ENCODE results near the gene TMCC1.
A peak's percentile ranks its signal among the peaks of the same experiment; 100 is the strongest.
"Not testable (repeated sequence)": the region's sequence is repeated elsewhere in the genome, so short reads cannot be mapped to it uniquely, and the experiment has no call there.

TMCC1 gene

DNA sequence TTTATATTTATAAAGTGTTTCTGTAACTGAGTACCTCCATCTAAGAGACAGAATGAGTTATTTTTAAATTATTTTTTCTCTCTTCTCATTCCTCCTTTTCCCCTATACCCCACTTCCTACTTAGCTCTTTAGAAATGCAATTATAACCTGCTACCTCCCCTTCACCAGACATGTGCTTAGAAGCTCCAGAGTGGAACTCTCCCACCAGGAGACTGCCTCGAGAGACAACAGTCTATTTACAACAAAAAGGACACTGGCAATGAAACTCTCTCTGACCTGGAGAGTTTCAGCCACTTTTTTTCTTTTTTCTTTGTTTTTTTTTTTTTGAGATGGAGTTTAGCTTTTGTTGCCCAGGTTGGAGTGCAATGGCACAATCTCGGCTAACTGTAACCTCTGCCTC, 177.7 kb downstream of the TMCC1 start:
- DNase-seq, result no peak

DNA sequence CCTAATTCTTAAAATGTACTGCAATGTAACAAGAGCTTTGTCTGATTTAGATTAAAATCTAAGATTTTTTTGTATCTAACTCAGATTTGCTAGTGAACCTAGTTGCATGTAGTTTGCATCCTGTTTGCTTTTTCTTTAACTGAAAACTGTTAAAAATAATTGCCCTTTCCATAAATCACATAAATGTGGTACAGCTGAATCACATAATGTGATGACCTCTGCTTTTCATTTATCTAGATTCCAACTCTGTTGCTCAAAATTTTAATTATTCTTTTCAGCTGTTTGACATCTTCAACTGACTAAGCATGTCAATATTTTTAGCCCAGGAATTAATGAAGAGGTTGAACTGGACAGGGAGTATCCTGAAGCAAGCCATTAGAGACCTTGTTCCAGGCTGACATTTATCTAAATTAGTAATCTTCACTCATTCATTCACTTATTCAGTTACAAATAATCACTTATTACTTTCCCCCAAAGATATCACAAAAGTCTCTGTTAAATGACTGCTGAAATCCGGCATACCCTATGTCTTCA, 185.1 kb downstream of the TMCC1 start:
- no peak for DNase-seq

DNA sequence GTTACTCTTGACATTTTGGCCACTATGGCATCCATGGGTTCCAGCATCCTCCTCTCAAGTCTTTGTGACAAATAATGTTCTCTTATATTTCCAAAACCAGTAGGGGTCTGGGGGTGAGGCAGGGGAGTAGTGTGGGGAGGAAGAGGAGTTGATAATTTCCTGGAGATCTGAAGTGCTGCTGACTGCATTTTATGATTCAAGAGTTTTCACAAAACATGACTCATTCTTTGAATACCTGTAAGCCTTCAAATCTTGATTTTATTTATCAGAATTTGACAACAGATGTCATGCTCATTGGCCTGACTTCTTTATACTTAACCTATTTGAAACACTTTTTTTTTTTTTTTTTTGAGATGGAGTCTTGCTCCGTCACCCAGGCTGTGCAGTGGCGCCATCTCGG, 188.2 kb downstream of the TMCC1 start:
- DNase-seq, result no peak

DNA sequence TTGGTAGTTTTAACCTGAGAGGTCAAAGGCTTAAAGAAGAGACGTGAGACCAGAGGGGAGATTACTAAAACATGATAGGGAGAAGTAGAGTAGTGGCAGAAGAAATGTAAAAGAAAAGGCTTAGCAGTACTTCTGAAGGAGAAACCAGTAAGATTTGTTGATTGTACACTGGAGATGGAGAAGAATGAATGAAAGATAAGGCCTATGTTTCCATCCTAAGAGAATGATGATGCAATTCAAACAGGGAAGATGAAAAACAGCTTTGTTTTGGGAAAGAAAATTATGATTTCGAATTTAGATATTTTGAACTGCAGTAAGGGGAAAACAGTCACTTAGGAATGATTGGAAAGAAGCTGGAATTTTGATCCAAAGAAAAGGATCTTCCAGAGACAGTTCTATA, 189.6 kb downstream of the TMCC1 start:
- no peak for DNase-seq

DNA sequence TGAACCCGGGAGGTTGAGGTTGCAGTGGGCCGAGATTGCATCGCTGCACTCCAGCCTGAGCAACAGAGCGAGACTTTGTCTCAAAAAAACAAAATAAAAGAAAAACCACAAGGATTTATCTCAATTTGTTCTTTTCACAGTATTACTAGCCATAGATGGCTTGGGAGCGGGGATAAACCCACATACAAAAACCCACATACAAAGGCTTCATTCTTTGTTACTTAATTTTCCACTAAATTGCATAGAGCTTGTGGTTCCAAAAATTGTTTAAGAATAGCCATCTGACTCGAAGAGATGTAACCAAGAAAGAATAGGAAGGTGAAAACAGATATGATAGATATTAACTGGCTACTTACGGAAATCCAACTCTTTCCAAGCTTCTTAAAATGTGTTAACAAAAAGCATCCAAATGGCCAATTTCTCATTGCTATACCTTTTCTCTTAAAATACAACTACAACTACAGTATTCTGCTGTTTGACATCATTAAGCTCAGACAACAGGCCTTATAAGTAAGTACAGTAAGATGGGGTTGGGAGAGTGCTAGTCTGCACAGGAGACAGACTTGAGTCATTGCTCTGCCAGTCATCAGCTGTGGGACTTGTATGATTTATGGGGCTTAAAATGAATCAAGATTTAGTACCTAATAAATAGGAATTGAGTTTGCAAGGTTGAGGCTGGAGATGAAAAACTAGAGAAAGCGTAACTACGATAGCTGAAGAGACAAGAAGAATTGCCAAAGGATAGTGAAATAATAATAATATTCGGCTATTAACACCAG, 190.4 kb downstream of the TMCC1 start:
- DNase-seq, result no peak

DNA sequence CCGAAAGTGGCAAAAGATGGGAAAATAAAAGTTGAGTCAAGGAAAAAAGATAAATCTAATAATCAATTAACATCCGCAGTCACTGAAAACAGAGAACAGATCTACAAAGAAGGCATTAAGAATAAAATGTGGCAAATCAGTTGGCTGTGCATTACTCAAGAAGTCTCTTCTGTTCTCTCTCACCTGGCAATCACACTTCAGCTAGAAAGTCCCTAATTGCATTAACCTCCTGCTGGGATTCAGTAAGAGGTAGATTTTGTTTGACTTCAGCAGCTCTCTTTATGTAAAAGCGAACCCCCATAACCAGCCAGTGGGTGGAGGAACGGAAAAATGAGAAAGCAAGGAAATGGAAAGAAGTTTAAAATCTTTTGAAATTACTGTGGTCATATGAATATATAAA, 192.3 kb downstream of the TMCC1 start:
- DNase-seq, result no peak

DNA sequence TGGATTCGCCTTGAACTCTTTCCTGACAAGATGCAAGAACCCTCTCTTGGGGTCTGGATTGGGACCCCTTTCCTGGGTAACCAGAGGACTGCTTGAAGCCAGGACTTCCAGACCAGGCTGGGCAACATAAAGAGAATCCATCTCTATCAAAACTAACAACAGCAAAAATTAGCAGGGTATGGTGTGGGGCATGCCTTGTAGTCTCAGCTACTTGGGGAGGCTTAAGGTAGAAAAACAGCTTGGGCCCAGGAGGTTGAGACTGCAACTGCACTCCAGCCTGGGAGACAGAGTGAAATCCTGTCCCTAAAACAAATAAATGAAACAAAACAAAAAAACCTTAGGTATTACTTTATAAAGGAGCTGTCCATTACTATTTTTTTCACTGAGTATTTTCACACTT, 193.9 kb downstream of the TMCC1 start:
- DNase-seq, result no peak

DNA sequence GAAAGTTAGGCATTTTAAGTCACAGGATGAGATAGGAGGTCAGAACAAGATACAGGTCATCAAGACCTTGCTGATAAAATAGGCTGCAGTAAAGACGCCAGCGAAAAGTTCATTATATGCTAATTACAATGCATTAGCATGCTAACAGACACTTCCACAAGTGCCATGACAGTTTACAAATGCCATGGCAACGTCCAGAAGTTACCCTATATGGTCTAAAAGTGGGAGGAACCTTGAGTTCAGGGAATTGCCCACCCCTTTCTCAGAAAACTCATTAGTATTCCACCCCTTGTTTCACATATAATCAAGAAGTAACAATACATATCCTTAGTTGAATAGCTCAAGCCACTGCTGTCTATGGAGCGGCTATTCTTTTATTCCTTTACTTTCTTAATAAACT, 194.3 kb downstream of the TMCC1 start:
- no peak for DNase-seq

DNA sequence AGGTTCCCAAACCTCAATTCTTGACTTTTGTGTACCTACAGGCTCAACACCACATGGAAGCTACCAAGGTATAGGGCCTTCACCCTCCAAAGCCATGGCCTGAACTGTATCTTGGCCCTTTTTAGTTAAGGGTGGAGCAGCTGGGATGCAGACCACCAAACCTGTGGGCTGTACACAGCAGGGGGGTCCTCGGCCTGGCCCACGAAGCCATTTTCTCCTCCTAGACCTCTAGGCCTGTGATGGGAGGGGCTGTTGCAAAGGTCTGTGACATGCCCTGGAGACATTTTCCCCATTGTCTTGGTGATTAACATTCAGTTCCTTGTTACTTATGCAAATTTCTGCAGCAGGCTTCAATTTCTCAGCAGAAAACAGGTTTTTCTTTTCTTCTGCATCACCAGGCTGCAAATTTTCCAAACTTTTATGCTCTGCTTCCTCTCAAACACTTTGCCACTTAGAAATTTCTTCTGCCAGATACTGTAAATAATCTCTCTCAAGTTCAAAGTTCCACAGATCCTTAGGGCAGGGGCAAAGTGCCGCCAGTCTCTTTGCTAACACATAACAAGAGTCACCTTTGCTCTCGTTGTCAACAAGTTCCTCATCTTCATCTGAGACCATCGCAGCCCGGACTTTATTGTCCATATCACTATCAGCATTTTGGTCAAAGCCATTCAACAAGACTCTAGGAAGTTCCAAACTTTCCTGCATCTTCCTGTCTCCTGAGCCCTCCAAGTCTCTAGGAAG, 196.1 kb downstream of the TMCC1 start:
- DNase-seq, result no peak

DNA sequence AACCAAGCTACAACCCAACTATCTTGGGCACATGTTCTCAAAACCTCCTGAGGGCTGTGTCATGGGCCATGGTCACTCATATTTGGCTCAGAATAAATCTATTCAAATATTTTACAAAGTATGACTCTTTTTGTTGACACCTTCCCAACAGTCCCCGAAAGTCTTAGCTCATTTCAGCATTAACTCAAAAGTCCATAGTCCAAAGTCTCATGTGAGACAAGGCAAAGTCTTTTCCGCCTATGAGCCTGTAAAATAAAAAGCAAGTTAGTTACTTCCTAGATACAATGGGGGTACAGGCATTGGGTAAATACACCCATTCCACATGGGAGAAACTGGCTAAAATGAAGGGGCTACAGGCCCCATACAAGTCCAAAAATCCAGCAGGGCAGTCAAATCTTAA, 197.1 kb downstream of the TMCC1 start:
- DNase-seq, result not testable (repeated sequence)

DNA sequence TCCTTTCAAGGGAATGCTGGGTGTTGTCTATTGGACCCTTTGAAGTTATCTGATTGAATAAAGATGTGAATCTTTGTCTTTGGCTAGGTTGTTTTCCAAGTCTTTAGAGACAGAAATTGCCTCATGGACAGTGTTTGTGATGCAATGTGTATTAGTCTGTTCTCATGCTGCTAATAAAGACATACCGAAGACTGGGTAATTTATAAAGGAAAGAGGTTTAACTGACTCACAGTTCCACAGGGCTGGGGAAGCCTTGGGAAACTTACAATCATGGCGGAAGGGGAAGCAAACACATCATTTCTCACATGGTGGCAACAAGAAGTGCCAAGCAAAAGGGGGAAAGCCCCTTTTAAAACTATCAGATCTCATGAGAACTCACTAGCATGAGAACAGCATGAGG, 198.3 kb downstream of the TMCC1 start:
- DNase-seq, result no peak

DNA sequence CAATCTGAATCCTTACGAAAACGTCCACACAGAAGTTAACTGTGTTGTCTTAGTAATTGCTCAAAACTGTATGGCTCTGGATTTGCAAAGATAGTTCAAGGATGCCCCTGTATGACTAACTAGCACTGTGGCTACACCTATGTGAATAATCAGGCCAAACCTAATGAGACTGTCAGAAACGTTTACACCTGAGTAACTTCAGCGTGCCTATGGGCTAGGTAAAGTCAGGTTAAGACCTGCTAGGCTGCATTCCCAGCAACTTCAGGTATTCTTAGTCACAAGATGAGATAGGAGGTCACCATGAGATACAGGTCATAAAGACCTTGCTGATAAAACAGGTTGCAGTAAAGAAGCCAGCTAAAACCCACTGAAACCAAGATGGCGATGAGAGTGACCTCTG, 199.3 kb downstream of the TMCC1 start:
- DNase-seq, result no peak

DNA sequence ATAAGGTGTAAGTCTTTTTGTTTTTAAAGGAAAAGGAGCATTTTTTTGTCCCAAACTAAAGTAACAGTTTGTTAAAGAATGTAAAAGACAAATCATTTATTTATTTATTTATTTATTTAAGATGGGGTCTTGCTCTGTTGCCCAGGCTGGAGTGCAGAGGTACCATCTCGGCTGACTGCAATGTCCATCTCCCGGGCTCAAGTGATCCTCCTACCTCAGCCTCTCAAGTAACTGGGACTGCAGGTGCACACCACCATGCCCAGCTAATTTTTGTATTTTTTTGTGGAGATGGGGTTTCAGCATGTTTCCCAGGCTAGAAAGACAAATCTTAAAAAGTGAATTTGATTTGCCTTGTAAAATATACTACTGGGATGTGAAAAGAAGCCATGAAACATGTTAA, 200.8 kb downstream of the TMCC1 start:
- DNase-seq, result no peak

DNA sequence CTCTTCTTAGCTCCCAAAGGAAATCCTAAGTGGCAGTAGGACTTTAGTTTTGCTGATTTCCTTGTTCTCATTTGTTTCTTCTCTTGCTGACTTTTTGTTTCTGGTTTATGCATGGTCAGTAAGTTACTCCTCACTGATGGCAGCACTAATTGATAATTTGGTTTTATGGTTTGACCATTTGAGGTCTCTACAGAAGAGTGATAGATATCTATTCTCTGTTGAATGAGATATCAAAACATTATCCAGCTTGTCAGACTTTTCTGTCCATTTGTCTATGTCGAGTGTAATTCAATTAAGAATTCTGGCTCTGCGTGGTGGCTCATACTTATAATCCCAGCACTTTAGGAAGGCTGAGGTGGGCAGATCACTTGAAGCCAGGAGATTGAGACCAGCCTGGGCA, 202.5 kb downstream of the TMCC1 start:
- no peak for DNase-seq

DNA sequence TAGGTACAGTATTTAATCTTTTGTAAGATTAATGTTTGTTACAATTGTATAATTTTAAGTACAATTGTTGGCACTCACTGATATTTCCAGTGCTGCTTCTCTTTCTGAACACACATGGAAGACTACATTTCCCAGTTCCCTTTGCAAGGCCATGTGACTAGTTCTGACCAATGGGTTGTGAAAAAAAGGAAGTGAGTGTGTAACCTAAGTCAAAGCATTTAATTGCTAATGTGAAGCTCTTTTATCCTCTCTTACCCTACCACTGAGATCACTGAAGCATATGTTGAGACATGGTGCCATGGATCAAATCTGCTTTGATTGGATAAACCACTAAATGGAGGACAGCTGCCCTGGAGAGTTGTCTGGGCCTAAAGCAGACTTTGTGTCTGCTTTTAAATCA, 203.1 kb downstream of the TMCC1 start:
- DNase-seq, result peak; percentile 10

DNA sequence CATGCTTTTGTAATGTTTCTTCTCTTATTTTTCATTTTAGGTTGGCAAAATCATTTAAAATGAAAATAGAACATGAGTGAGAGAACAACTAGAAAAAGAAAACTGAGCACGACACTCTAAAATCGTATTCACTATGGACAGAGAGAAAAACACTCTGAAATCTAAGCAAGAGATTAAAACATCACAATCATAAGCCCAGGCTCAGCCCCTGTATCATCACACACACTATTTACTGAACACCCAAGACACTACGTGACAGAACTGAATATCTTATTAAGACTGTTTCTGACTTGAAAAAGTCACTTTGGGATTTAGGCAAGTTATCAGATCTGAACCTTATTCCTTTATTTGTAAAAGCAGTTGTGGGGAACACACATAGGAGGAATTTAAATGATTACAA, 204.5 kb downstream of the TMCC1 start:
- no peak for DNase-seq

DNA sequence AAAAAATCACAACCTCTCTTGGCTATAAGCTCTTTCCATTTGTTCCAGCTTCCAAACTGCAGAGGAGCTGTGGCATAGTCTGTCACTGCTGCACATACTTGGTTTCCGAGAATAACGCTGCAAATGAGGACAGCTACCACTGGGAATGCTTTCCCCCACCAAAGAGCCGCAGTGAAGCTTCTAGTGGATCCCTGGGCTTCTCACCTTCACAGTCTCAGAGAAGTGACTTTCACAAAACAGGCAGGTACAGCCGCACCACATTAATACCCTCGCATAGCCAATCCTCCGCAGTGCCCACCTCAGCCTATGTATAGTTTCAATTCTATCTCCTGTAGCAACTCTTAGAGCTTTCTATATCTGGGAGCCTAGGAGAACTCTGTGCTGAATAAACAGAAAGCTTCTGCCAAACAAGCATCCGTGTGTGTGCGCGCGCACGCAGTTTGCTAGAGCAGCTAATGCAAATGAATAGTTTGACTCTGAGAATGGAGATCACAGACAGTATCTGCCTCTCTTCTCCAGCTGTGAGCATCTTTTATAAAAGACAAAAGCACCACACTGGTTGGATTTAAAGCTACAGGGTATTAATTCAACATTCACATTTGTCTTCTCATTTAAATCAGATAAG, 205.1 kb downstream of the TMCC1 start:
- no peak for DNase-seq

DNA sequence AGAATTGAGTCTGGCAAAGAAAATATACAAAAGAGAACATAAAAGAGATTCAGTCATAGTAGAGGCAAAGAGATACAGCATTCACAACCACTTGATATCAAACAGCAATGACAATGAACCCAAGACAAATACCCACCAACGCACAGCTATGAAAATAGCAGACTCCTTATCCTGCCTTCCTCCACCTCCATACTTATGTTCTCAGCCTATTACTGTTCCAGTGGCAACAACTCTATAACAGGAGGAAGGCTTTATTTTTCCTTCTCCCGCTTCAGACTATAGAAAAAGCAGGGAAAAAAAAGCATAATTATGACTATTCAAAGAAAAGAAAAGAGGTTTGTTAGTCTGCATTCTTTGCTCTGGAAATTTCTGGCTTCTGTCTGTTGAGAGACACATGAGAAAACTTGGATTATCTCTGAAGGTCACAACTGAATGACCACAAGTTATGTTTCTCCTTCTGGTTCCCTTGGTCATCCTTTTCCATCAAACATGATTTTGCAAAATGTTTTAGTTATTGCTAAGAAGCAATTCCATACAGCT, 205.9 kb downstream of the TMCC1 start:
- DNase-seq, result no peak

DNA sequence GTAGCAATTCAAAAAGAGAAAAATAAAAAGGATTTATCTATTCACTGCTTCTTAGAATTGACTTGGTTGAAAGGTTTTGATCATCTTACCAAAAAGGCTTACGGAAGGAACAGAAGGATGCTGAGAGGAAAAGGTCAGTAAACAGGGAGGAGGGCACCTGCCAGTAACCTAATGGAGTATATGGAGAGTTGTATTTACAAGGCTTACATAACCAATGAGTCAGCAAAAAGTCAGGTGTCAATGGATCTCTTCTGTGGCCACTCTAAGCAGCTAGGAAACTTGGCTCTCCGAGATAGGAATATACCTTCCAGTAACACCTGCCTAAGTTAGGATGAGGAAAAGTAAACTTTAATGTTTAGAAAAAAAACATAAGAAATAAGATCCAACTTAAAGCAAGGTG, 206.6 kb downstream of the TMCC1 start:
- no peak for DNase-seq

DNA sequence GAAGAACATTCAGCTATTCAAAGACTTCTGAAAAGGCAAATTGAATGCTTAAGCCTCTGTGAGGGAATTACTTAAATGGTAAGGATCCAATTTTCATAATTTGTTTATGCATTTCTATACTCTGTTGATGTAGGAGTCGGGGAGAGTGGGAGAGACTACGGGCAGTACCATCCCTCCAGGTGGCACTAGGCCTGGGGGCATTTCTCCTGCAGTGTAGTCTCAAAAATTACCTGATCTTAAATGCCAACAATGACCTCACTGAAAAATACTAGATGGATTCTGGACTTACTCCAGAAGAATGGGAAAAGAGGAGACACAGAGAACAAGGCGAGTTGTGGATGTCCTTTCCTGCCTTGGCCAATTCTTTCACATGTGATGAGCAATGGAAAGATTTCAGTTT, 209.2 kb downstream of the TMCC1 start:
- DNase-seq, result no peak

DNA sequence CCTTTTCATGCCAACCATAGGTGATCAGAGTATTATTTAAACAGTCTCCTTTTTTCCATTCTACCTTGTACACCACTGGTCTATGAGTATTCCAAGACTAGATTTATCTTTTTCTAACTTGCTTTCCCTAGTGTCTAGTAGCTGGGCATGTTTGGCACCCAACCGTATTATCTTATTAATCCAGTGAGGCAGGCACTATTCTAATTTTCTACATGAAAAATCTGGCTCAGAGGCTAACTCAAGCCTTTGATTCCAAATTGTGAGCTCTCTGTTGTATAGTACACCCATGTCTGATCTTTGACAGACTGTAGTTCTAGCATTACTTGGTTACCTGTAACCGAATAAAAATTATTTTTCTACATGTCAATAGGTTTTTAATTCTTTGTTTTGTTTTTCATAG, 210.3 kb downstream of the TMCC1 start:
- no peak for DNase-seq

DNA sequence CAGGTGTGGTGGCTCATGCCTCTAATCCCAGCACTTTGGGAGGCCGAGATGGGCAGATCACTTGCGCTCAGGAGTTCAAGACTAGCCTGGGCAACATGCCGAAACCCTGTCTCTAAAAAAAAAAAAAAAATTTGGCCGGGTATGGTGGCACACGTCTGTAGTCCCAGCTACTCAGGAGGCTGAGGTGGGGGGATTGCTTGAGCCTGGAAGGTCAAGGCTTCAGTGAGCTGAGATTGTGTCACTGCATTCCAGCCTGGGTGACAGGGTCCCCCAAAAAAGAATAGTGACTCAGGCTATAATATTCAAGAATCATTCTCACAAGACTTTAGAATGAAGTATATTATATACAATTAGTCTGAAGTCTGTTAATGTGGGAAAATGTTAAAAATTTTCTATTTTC, 216.5 kb downstream of the TMCC1 start:
- no peak for DNase-seq

DNA sequence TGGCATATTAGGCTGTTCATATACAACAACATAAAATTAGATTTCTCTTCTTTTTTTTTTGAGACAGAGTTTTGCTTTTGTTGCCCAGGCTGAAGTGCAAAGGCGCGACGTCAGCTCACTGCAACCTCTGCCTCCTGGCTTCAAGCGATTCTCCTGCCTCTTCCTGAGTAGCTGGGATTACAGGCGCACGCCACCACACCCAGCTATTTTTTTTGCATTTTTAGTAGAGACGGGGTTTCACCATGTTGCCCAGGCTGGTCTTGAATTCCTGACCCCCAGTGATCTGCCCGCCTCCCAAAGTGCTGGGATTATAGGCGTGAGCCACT, 218.8 kb downstream of the TMCC1 start:
- DNase-seq, result not testable (repeated sequence)
